OCI-M2 (cell line): ENCODE measurements around the gene ANKRD16.
A peak's percentile ranks its signal among the peaks of the same experiment; 100 is the strongest.
"Not testable (repeated sequence)": the region's sequence is repeated elsewhere in the genome, so short reads cannot be mapped to it uniquely, and the experiment has no call there.

Source experiments
- DNase-seq: peaks from one replicate; lab custom pipeline; 2025; ENCODE audit not compliant: unreplicated experiment; lab: John Stamatoyannopoulos, UW

ANKRD16 gene

GRCh38 chr10:5877041-5877440 lies 12.7 kb downstream of the ANKRD16 start:
- DNase-seq, result not testable (repeated sequence)

GRCh38 chr10:5876181-5876768 lies 13.4 kb downstream of the ANKRD16 start:
- no peak for DNase-seq

DNA sequence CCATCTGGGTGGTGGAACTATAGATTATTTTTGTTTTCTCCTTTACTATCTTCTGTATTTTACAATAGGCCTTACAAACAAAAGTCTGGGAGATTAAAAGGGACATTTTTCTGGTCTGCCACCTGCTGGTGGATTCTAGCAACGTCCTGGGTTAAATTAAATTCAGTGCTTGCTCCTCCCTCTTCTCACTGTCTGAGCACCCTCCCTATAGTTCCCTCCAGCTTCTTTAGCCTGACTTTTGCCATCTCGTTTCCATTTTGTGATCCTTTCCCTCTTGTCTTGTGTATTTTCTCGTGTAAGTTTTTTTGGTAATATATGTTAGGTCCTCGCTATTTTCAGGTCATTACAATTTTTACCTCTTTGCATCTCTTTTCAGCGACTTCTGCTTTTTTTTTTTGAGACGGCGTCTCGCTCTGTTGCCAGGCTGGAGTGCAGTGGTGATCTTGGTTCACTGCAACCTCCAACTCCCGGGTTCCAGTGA lies 16.1 kb downstream of the ANKRD16 start:
- DNase-seq, result peak; percentile 70

DNA sequence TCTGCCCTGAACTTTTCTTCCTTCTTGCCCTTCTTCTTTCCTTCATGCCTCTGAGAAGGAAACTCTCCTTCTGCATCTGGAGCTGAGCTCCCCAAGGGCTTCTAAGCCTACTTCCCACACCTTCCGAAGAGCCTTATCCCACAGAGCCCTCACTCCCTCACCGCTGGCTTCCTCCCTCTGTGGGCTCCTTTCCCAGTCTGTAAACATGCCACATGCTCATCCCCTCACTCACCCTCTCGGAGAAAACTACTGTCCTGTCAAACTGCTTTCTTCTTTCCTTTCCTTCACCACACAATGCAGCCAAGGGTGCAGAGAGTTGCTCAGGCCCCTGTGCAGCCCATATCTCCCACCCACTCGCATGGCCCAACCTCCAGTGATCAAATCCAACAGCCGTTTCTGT lies 18.1 kb downstream of the ANKRD16 start:
- no peak for DNase-seq

GRCh38 chr10:5869156-5869555 lies 20.5 kb downstream of the ANKRD16 start:
- DNase-seq, result no peak

- not testable (repeated sequence) for DNase-seq
Observed at GRCh38 chr10:5868383-5868782, 21.3 kb downstream of the ANKRD16 start.

DNA sequence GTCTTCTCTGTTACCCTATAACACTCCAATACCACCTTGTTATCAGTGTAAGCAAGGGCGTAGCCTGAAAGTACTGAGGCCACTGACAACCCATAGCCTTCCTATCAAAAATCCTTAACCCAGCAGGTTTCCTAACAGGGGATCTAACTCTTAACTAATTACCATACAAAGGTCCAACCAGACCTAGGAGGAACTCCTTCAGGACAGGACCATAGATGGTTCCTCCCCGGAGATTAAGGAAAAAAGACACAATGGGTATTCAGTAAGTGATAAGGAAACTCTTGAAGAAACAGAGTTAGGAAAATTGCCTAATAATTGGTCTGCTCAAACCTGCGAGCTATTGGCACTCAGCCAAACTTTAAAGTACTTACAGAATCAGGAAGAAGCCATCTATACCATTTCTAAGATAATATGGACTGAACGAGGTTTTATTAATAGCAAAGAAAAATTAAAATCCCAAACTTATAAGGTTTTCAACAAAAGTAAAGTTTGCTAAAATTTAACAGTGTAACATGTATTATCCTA lies 22.5 kb downstream of the ANKRD16 start:
- not testable (repeated sequence) for DNase-seq

GRCh38 chr10:5866451-5867081 lies 23.1 kb downstream of the ANKRD16 start:
- DNase-seq, result not testable (repeated sequence)

GRCh38 chr10:5862981-5863685 lies 26.6 kb downstream of the ANKRD16 start:
- DNase-seq, result not testable (repeated sequence)

- no peak for DNase-seq
Observed at GRCh38 chr10:5862360-5862961, 27.2 kb downstream of the ANKRD16 start.

DNA sequence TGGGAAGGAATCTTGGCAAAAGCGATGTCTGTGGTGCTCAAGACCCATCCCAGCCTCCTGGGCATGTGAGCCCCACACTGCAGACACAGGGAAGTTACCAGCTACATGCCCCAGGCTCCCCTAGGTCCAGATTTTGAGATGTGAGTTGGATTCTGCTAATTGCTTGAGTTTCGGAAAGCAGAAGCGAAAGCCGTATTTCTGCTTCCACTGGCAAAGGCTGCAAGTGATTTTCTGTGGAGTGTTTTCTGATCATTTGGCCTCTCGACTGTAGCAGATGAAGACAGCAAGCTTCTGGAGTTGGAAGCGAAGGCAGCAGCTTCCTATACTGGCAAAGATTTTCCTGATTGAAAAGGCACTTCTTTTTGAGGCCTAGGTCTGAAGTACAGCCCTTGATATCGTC lies 29.6 kb downstream of the ANKRD16 start:
- DNase-seq, result no peak

DNA sequence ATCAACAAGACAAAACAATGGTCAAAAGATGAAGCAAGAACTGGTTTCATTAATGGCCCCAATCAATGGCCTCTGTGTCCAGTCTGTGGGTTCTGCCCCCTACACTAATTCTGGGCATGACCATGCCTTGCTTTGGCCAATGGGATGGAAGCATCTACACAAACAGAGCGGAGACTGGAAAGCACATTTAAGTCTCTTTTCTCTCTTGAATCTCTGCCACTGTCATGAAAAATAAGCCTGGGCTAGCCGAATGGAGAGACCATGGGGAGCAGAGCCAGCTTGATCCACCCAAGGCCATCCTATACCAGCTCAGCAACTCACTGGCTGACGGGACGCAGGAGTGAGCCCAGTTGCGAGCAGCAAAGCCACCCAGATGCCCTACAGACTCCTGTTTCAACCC lies 30.9 kb downstream of the ANKRD16 start:
- DNase-seq, result no peak

GRCh38 chr10:5856701-5857004 lies 33.0 kb downstream of the ANKRD16 start:
- no peak for DNase-seq

- DNase-seq, result no peak
Observed at GRCh38 chr10:5855979-5856700, 33.6 kb downstream of the ANKRD16 start.

DNA sequence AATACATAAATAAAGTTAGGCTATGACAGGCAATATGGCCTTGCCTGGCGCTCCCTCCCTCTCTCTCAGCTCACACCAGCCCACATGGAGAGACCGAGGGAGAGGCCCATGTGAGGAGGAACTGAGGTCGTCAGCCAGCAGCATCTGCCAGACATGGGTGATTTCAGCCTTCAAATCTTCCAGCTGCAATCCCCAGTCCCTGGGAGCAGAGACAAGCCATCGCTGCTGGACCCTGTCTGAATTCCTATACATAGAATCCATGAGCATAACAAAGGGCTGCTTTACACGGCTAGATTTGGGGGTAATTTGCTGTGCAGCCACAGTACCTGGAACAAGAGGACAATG lies 35.6 kb downstream of the ANKRD16 start:
- no peak for DNase-seq

GRCh38 chr10:5846667-5847066 lies 43.0 kb downstream of the ANKRD16 start:
- DNase-seq, result not testable (repeated sequence)

GRCh38 chr10:5844345-5845055 lies 45.2 kb downstream of the ANKRD16 start:
- no peak for DNase-seq

- no peak for DNase-seq
Observed at GRCh38 chr10:5843686-5844344, 45.9 kb downstream of the ANKRD16 start.

DNA sequence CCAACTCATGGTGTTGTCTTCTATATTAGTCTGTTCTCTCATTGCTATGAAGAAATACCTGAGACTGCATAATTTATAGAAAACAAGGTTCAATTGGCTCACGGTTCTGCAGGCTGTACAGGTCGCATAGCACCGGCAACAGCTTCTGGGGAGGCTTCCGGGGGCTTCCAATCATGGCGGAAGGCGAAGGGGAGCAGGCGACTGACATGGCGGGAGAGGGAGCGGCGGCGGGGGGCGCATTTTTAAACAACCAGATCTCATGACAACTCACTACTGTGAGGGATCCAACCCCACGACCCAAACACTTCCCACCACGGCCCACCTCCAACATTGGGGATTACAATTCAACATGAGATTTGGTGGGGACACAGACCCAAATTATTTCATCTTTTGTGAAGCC lies 47.7 kb downstream of the ANKRD16 start:
- DNase-seq, result no peak
